HEK293 (cell line): ENCODE results near the gene CCDC8.

ENCODE experiments used
- CTCF ChIA-PET: fragments of 350-600 bp; formaldehyde crosslinking; extraction: SDS; loops from one replicate; lab custom pipeline; 2021; ENCODE audit warnings: antibody characterized with exemption; lab: Yijun Ruan, JAX
- POLR2A ChIA-PET: fragments of 300-600 bp; formaldehyde crosslinking; extraction: SDS; loops from one replicate; lab custom pipeline; 2020; ENCODE audit warnings: antibody characterized with exemption, inconsistent platforms; lab: Yijun Ruan, JAX
- H3K27ac ChIP-seq: fragments of 200-500 bp; sonication (Bioruptor generic); 2 replicates; pipeline ENCODE4 v1.5.1; 2014; ENCODE audit warnings: low read depth, low read length, control low read depth, inconsistent platforms; ENCODE audit errors: extremely low read depth
- H3K36me3 ChIP-seq, 2 experiments: fragments of 200-500 bp in 1 of 2; sonication (Bioruptor generic) in 1 of 2; 1 replicate in 1 of 2; 2 replicates in 1 of 2; pipeline ENCODE4 v1.5.1; 2014 to 2017; ENCODE audit warnings: inconsistent platforms in 2 of 2, low read length in 2 of 2; ENCODE audit not compliant: control insufficient read depth in 2 of 2, insufficient read depth in 1 of 2
- H3K4me1 ChIP-seq: fragments of 200-500 bp; sonication (Bioruptor generic); 2 replicates; pipeline ENCODE4 v1.5.1; 2014; ENCODE audit warnings: mild to moderate bottlenecking, low read length, inconsistent platforms; ENCODE audit not compliant: control insufficient read depth, insufficient read depth
- H3K4me3 ChIP-seq: 2 replicates; pipeline ENCODE4 v1.5.1; 2011; ENCODE audit warnings: low read depth, mild to moderate bottlenecking, control low read depth, low read length, moderate library complexity
- H3K9me3 ChIP-seq: fragments of 200-500 bp; sonication (Bioruptor generic); 2 replicates; pipeline ENCODE4 v1.5.1; 2014; ENCODE audit warnings: low read depth, low read length, inconsistent platforms; ENCODE audit not compliant: control insufficient read depth, insufficient read depth
- PBX3 ChIP-seq: sonication (generic); formaldehyde crosslinking; IDR thresholded peaks from 2 replicates; pipeline ENCODE4 v1.8.1; 2022; ENCODE audit warnings: mild to moderate bottlenecking, moderate library complexity, missing genetic modification reagents
- PRDM1 ChIP-seq: fragments of 450-650 bp; formaldehyde crosslinking; IDR thresholded peaks from 2 replicates; pipeline ENCODE4; 2016; ENCODE audit warnings: missing biosample characterization, missing genetic modification characterization
- PRDM10 ChIP-seq: fragments of 450-650 bp; formaldehyde crosslinking; IDR thresholded peaks from 2 replicates; pipeline ENCODE4 v1.5.1; 2016; ENCODE audit warnings: missing biosample characterization, missing genetic modification characterization
- SP3 ChIP-seq: fragments of 450-650 bp; formaldehyde crosslinking; IDR thresholded peaks from 2 replicates; pipeline ENCODE4 v1.5.1; 2016; ENCODE audit warnings: missing biosample characterization, missing genetic modification characterization
- ZNF10 ChIP-seq: fragments of 450-650 bp; formaldehyde crosslinking; IDR thresholded peaks from 2 replicates; pipeline ENCODE4 v1.5.1; 2017; ENCODE audit warnings: missing biosample characterization, missing genetic modification characterization
- ZNF114 ChIP-seq: fragments of 450-650 bp; formaldehyde crosslinking; IDR thresholded peaks from 2 replicates; pipeline ENCODE4 v1.5.0; 2017; ENCODE audit warnings: missing biosample characterization, missing genetic modification characterization
- ZNF148 ChIP-seq: fragments of 450-650 bp; formaldehyde crosslinking; IDR thresholded peaks from 2 replicates; pipeline ENCODE4 v1.5.0; 2017; ENCODE audit warnings: missing biosample characterization, missing genetic modification characterization, borderline replicate concordance
- ZNF184 ChIP-seq: fragments of 450-650 bp; IDR thresholded peaks from 2 replicates; pipeline ENCODE4 v1.5.1; 2018; ENCODE audit warnings: missing biosample characterization, mild to moderate bottlenecking, missing genetic modification characterization
- ZNF24 ChIP-seq: fragments of 450-650 bp; formaldehyde crosslinking; IDR thresholded peaks from 2 replicates; pipeline ENCODE4 v1.5.1; 2016; ENCODE audit warnings: missing biosample characterization, missing genetic modification characterization
- ZNF354C ChIP-seq: fragments of 450-650 bp; formaldehyde crosslinking; IDR thresholded peaks from 2 replicates; pipeline ENCODE4 v1.5.1; 2016; ENCODE audit warnings: missing biosample characterization, missing genetic modification characterization, low read depth, borderline replicate concordance
- ZNF558 ChIP-seq: fragments of 450-650 bp; formaldehyde crosslinking; IDR thresholded peaks from 2 replicates; pipeline ENCODE4 v1.5.1; 2016; ENCODE audit warnings: missing biosample characterization, missing genetic modification characterization
- ZNF76 ChIP-seq: fragments of 450-650 bp; formaldehyde crosslinking; IDR thresholded peaks from 2 replicates; pipeline ENCODE4; 2016; ENCODE audit warnings: low read depth, missing biosample characterization, missing genetic modification characterization, borderline replicate concordance
- TF ChIP-seq, protein P1 (sequence below): fragments of 450-650 bp; IDR thresholded peaks from 2 replicates; pipeline ENCODE4 v1.5.1; 2018; ENCODE audit warnings: missing biosample characterization, mild to moderate bottlenecking, missing genetic modification characterization

CCDC8 gene

DNA sequence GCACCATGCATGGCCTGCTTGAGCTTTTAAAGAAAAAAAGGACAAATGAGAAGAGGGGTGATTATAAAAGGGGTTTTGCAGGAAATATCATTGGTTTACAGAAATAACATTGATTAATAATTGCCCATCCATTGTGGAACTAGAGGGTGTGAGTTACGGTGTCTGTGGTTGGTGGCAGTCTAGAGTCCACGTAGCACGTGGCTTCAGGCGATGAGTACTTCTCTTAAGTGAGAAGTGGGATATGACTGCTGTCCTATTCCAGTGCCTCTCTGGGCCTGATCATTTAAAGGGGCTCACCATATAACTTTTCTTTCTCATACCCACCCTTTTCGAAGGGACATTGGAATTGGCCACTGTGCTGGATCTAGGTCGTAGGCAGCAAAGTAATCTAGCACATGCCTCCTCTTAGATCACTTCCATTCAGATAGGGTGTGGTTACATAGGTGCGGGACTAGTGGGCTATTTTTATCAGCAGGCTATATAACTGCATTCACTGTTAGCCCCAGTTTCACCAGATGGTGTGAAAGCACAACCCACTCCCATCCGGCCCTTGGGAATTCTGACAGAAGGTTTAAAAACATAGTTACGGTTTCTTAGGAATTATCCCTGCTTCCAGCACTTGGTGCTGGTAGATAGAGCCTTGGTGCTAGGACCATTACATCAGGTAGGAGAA is 46.6 kb downstream of the CCDC8 start:
- CTCF ChIA-PET, result interaction anchor here (0.6 kb wide), 1 partner anchor 12 kb away, joined by 5 read pairs; no protein-coding TSS in a partner anchor
- POLR2A ChIA-PET, result interaction anchor here (0.6 kb wide), 1 partner anchor 153 kb away, joined by 6 read pairs; no protein-coding TSS in a partner anchor
- Histone ChIP-seq H3K4me1 (0 out of 2 replicates have a peak, but pooled peaks cover 3% of the 10 kb centered on the region), H3K36me3 (peaks cover 36 to 63% of the 10 kb centered on the region in 2 experiments), H3K27ac (no peak overlapping the region), H3K9me3 (no peaks in the 10 kb centered on the region), H3K4me3 (no peak overlapping the region)
- TF ChIP-seq ZNF184 (no peak), PRDM10 (tag by site-specific recombination) (0 out of 2 replicates have a peak, but pooled peaks have one; percentile 17)

- Histone ChIP-seq H3K9me3 (no peaks in the 10 kb centered on the region), H3K4me3 (no peak overlapping the region), H3K36me3 (peaks cover 46 to 55% of the 10 kb centered on the region in 2 experiments), H3K4me1 (0 out of 2 replicates have a peak, but pooled peaks cover 3% of the 10 kb centered on the region), H3K27ac (no peak overlapping the region)
- POLR2A ChIA-PET, result no interaction called here
- CTCF ChIA-PET, result interaction anchor here (0.6 to 2.1 kb wide), 3 partner anchors 19 to 162 kb away, joined by 4 to 10 read pairs (median 5); partner anchors contain the start of gene PPP5C
- TF ChIP-seq PRDM1 (tag by site-specific recombination), result no peak
- no peak for TF ChIP-seq ZNF24
- no peak for TF ChIP-seq ZNF354C (tag by site-specific recombination)
- no peak for TF ChIP-seq ZNF10 (tag by site-specific recombination)
- TF ChIP-seq, protein P1, sequence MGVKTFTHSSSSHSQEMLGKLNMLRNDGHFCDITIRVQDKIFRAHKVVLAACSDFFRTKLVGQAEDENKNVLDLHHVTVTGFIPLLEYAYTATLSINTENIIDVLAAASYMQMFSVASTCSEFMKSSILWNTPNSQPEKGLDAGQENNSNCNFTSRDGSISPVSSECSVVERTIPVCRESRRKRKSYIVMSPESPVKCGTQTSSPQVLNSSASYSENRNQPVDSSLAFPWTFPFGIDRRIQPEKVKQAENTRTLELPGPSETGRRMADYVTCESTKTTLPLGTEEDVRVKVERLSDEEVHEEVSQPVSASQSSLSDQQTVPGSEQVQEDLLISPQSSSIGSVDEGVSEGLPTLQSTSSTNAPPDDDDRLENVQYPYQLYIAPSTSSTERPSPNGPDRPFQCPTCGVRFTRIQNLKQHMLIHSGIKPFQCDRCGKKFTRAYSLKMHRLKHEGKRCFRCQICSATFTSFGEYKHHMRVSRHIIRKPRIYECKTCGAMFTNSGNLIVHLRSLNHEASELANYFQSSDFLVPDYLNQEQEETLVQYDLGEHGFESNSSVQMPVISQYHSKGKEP (tag by site-specific recombination), result 0 out of 2 replicates have a peak, but pooled peaks have one; percentile 52
- no peak for TF ChIP-seq SP3 (tag by site-specific recombination)
- no peak for TF ChIP-seq ZNF76
- no peak for TF ChIP-seq ZNF558 (tag by site-specific recombination)
- no peak for TF ChIP-seq ZNF114 (tag by site-specific recombination)
These were observed 47.8 kb downstream of the CCDC8 start for GRCh38 chr19:46365561-46365960.

- Histone ChIP-seq H3K9me3 (no peaks in the 10 kb centered on the region), H3K4me1 (0 out of 2 replicates have a peak, but pooled peaks cover 3% of the 10 kb centered on the region), H3K4me3 (no peak overlapping the region), H3K36me3 (peaks cover 51 to 55% of the 10 kb centered on the region in 2 experiments), H3K27ac (no peak overlapping the region)
- ChIA-PET CTCF (interaction anchor here (0.5 to 2.1 kb wide), 6 partner anchors 9 to 283 kb away, joined by 3 to 10 read pairs (median 4); partner anchors contain the start of gene PPP5C), POLR2A (no interaction called here)
- no peak for TF ChIP-seq PBX3
- TF ChIP-seq ZNF148 (tag by site-specific recombination), result no peak
These were observed 49.0 kb downstream of the CCDC8 start for GRCh38 chr19:46364359-46364758.
